Measurements from ENCODE around the gene BEST3.
"Not testable (repeated sequence)": the region's sequence is repeated elsewhere in the genome, so short reads cannot be mapped to it uniquely, and the experiment has no call there.

The BEST3 gene

GRCh38 chr12:69608114-69608513 lies 91.0 kb downstream of the BEST3 start:
- DNase-seq (ENCODE audit: low read depth in 4 of 4, low spot score in 1 of 4): no peak

GRCh38 chr12:69604275-69604674 lies 94.8 kb downstream of the BEST3 start:
- not testable (repeated sequence) for DNase-seq (ENCODE audit: low read depth in 4 of 4, low spot score in 1 of 4)

All from stimulated activated CD4-positive, alpha-beta T cell treated with anti-CD3 and anti-CD28 coated beads, Interleukin-1b, Interleukin-23, amount 100 ng/mL, for 24 hours (primary cell).